Endodermal cell (in vitro differentiated cells): ENCODE measurements around the gene ALX4. TPM values are rescaled to one million over a fixed set of nuclear protein-coding genes. Genes with fewer than 3 reads are reported as not detected.

Experiments
- DNase-seq: peaks from one replicate; pipeline ENCODE4 v3.0.0-alpha.2; 2017
- H3K27ac ChIP-seq: 2 replicates; pipeline ENCODE4 v1.5.1; 2013; ENCODE audit warnings: mild to moderate bottlenecking, low read depth, low read length, moderate library complexity
- H3K27me3 ChIP-seq: 2 replicates; pipeline ENCODE4 v1.6.1; 2013; ENCODE audit warnings: mild to moderate bottlenecking, low read length, moderate library complexity; ENCODE audit not compliant: insufficient read depth, control insufficient read depth, poor library complexity, severe bottlenecking
- H3K36me3 ChIP-seq: 2 replicates; pipeline ENCODE4 v1.7.0; 2013; ENCODE audit warnings: mild to moderate bottlenecking, low read length, moderate library complexity; ENCODE audit not compliant: control insufficient read depth, insufficient read depth
- H3K4me1 ChIP-seq: one replicate; pipeline ENCODE4 v1.7.0; 2013; ENCODE audit warnings: low read length; ENCODE audit not compliant: control insufficient read depth, insufficient read depth
- H3K4me3 ChIP-seq: 2 replicates; pipeline ENCODE4 v1.5.1; 2013; ENCODE audit warnings: mild to moderate bottlenecking, low read length, moderate library complexity
- H3K9ac ChIP-seq: 2 replicates; pipeline ENCODE4 v1.6.1; 2013; ENCODE audit warnings: mild to moderate bottlenecking, low read length, moderate library complexity; ENCODE audit not compliant: poor library complexity, severe bottlenecking; ENCODE audit errors: extremely low read depth
- H3K9me3 ChIP-seq: 2 replicates; pipeline ENCODE4 v1.6.1; 2013; ENCODE audit warnings: mild to moderate bottlenecking, low read length, moderate library complexity; ENCODE audit not compliant: control insufficient read depth
- H3K27ac Mint-ChIP-seq: 2 replicates; pipeline ENCODE4 v1.8.0; 2020; ENCODE audit warnings: mixed read lengths
- H3K27me3 Mint-ChIP-seq: 2 replicates; pipeline ENCODE4 v1.8.0; 2021; ENCODE audit warnings: mild to moderate bottlenecking, mixed read lengths; ENCODE audit not compliant: insufficient read depth
- H3K36me3 Mint-ChIP-seq: 2 replicates; pipeline ENCODE4 v1.8.0; 2020; ENCODE audit warnings: low read depth, mixed read lengths
- H3K4me1 Mint-ChIP-seq: 2 replicates; pipeline ENCODE4 v1.8.0; 2020; ENCODE audit warnings: mixed read lengths
- H3K4me3 Mint-ChIP-seq: 2 replicates; pipeline ENCODE4 v1.8.0; 2020; ENCODE audit warnings: mild to moderate bottlenecking, moderate library complexity, mixed read lengths
- H3K9me3 Mint-ChIP-seq: 2 replicates; pipeline ENCODE4 v1.8.0; 2020; ENCODE audit warnings: mild to moderate bottlenecking, mixed read lengths
- WGBS, 2 experiments: methylation state at CpG; one replicate each; pipeline versions ENCODE4 v1.1.5 to v1.1.7; 2013; ENCODE audit warnings: missing lambda C conversion rate in 2 of 2, mixed read lengths in 1 of 2; ENCODE audit not compliant: insufficient coverage in 1 of 2, insufficient read length in 1 of 2; 5-methylcytosine and 5-hydroxymethylcytosine counted together
- total RNA-seq, 2 donors: library from RNA; stranded (reverse); fragmentation: NEBNext Ultra II Directional in 1 of 2; extraction: Animal tissue kit (Norgen Biotek cat#: 25700) in 1 of 2; gene quantifications; 2 replicates in 1 of 2; 3 replicates in 1 of 2; pipeline ENCODE4 v1.2.1, GENCODE V29; 2021
- TF ChIP-seq, protein P1 (sequence below): fragments of 200-600 bp; sonication (generic); conservative IDR thresholded peaks from 2 replicates; pipeline ENCODE4 v1.5.0; 2021; ENCODE audit warnings: antibody characterized with exemption, mild to moderate bottlenecking

ALX4 gene
- total RNA-seq, 2 donors from 2014 or later = not detected

DNA sequence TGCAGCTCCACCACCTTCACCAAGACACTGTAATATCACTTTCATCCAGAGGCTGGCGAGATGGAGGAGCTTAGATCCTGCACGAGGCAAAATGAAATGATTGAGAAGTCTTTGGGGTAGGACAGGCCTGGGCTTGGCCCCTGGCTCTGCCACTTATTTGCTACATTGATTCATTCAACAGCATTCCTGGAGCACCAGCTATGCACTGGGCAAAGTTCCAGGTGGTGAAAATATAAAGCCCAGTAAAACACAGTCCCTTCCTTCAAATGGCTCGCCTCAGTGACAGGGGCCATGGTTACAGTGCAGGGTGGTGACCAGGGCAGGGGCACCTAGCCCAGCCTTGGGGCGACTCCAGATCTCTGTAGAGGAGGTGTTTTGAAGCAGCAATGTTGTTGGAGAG, 19.7 kb downstream of the ALX4 start:
- TF ChIP-seq, protein P1, sequence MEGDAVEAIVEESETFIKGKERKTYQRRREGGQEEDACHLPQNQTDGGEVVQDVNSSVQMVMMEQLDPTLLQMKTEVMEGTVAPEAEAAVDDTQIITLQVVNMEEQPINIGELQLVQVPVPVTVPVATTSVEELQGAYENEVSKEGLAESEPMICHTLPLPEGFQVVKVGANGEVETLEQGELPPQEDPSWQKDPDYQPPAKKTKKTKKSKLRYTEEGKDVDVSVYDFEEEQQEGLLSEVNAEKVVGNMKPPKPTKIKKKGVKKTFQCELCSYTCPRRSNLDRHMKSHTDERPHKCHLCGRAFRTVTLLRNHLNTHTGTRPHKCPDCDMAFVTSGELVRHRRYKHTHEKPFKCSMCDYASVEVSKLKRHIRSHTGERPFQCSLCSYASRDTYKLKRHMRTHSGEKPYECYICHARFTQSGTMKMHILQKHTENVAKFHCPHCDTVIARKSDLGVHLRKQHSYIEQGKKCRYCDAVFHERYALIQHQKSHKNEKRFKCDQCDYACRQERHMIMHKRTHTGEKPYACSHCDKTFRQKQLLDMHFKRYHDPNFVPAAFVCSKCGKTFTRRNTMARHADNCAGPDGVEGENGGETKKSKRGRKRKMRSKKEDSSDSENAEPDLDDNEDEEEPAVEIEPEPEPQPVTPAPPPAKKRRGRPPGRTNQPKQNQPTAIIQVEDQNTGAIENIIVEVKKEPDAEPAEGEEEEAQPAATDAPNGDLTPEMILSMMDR = no peak
- no peaks in the 10 kb centered on the region for H3K9me3 Mint-ChIP-seq
- WGBS, 2 experiments = 92 to 100% methylated on average over 1 to 4 of the region's 4 CpGs
- DNase-seq = no peak
- no peak overlapping the region for H3K4me3 Mint-ChIP-seq
- Histone ChIP-seq H3K9ac (no peak overlapping the region), H3K36me3 (no peaks in the 10 kb centered on the region), H3K4me1 (no peaks in the 10 kb centered on the region), H3K27me3 (peaks cover 10% of the 10 kb centered on the region), H3K4me3 (no peak overlapping the region), H3K27ac (no peak overlapping the region), H3K9me3 (no peaks in the 10 kb centered on the region)
- H3K27me3 Mint-ChIP-seq = peaks cover 23% of the 10 kb centered on the region
- H3K4me1 Mint-ChIP-seq = peaks cover 3% of the 10 kb centered on the region
- H3K36me3 Mint-ChIP-seq = no peaks in the 10 kb centered on the region
- H3K27ac Mint-ChIP-seq = no peak overlapping the region

DNA sequence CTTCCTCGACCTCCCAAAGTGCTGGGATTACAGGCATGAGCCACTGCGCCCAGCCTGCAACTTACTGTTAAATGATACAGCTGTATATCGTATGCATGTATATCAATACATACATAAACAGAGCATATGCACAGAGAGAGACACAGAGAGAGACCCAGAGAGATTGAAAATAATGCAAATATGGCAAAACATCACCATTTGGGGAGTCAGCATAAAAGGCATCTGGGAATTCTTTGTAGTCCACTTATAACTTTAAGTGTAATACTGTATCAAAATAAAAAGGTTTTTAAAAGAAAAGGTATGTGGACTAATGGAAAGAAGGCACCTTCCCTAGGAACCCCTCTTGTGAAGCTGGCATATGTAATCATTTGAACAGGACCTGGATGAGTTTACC, 21.8 kb downstream of the ALX4 start:
- no peak overlapping the region for H3K4me3 Mint-ChIP-seq

DNA sequence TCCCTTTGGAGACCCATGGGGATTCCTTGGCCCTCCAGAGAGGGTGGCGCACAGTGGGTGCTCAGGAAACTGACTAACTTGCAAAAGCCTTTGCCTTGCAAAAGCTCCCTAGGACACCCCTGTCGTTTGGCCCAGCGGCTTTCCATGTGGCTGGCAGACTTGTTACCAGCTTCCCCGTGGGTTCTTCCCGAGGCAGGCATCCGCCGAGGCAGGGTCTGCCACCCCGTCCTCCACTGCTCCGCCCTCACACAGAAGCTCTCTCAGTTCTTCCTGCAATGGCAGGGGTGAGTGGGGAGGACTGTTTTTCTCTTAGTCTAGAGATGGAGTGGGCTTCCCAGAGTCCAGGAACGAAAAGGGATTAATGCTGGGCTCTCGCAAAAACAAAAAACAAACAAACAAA, 23.0 kb downstream of the ALX4 start:
- no peaks in the 10 kb centered on the region for H3K36me3 Mint-ChIP-seq
- Histone ChIP-seq H3K36me3 (no peaks in the 10 kb centered on the region), H3K4me3 (no peak overlapping the region), H3K9ac (no peak overlapping the region), H3K27ac (no peak overlapping the region), H3K27me3 (peaks cover 10% of the 10 kb centered on the region), H3K9me3 (no peaks in the 10 kb centered on the region), H3K4me1 (no peaks in the 10 kb centered on the region)
- peaks cover 4% of the 10 kb centered on the region for H3K9me3 Mint-ChIP-seq
- 88 to 89% methylated on average over 8 to 11 of the region's 11 CpGs for WGBS, 2 experiments
- H3K27me3 Mint-ChIP-seq = peaks cover 19% of the 10 kb centered on the region
- no peak overlapping the region for H3K4me3 Mint-ChIP-seq
- H3K27ac Mint-ChIP-seq = no peak overlapping the region
- peaks cover 8% of the 10 kb centered on the region for H3K4me1 Mint-ChIP-seq
- no peak for DNase-seq
- TF ChIP-seq, protein P1 = no peak

More for the DNA sequence above, 21.8 kb downstream of the ALX4 start:
- Mint-ChIP-seq H3K4me1 (peaks cover 3% of the 10 kb centered on the region), H3K36me3 (no peaks in the 10 kb centered on the region), H3K27ac (no peak overlapping the region), H3K27me3 (peaks cover 19% of the 10 kb centered on the region), H3K9me3 (no peaks in the 10 kb centered on the region)
- Histone ChIP-seq H3K27ac (no peak overlapping the region), H3K9me3 (no peaks in the 10 kb centered on the region), H3K9ac (no peak overlapping the region), H3K4me1 (no peaks in the 10 kb centered on the region), H3K36me3 (no peaks in the 10 kb centered on the region), H3K4me3 (no peak overlapping the region), H3K27me3 (peaks cover 10% of the 10 kb centered on the region)
- TF ChIP-seq, protein P1 = no peak
- 89 to 100% methylated on average over 2 to 3 of the region's 3 CpGs for WGBS, 2 experiments
- no peak for DNase-seq
